ENCODE results near the gene SMTNL2. TPM values are rescaled to one million over a fixed set of nuclear protein-coding genes. Genes with fewer than 3 reads are reported as not detected.
"Not testable (repeated sequence)": the region's sequence is repeated elsewhere in the genome, so short reads cannot be mapped to it uniquely, and the experiment has no call there.

Gene SMTNL2
- total RNA-seq, 1 donor from 2014 or later: 33.4 TPM

DNA sequence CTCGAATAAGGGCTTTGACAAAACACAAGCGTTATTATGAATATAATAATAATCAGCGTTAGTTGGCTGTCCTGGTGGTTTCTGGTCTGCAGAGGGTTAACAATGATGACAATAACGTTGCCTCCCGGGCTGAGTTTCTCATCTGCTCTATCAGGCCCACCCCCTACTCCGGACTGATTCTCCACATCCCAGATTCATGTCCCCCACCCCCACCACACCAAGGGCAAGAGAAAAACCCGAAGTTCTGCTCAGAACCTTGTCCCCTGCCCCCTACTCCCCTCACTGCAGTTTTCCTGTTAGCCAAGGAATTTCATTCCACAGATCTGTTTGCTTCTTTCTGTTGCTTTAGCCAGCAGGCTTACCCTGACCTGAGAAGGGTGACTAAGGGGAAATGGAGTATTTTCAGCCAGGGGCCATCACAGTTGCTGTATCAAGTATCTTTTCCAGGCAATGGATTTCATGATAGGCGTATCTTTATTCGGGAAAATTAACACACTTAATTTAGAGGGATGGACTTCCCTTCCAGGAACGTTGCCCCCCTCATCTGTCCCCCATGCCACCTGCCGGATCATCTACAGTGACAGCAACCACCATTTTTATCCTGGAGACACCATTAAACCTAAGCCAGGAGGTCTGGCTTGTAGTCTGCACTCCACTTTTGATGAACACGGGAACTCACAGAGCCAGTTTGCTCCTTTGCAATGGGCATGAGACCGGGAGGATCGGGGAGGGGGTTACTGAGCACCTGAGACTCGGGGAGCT is 33.4 kb downstream of the SMTNL2 start:
- Histone ChIP-seq H3K4me1 (no peaks in the 10 kb centered on the region), H3K36me3 (no peaks in the 10 kb centered on the region), H3K4me3 (no peak overlapping the region), H3K9me3 (replicated peaks) (peaks cover 14% of the 10 kb centered on the region), H3K27ac (replicated peaks) (no peak overlapping the region), H3K27me3 (ENCODE audit: low read depth) (peaks cover 5% of the 10 kb centered on the region)
- TF ChIP-seq, protein P1, sequence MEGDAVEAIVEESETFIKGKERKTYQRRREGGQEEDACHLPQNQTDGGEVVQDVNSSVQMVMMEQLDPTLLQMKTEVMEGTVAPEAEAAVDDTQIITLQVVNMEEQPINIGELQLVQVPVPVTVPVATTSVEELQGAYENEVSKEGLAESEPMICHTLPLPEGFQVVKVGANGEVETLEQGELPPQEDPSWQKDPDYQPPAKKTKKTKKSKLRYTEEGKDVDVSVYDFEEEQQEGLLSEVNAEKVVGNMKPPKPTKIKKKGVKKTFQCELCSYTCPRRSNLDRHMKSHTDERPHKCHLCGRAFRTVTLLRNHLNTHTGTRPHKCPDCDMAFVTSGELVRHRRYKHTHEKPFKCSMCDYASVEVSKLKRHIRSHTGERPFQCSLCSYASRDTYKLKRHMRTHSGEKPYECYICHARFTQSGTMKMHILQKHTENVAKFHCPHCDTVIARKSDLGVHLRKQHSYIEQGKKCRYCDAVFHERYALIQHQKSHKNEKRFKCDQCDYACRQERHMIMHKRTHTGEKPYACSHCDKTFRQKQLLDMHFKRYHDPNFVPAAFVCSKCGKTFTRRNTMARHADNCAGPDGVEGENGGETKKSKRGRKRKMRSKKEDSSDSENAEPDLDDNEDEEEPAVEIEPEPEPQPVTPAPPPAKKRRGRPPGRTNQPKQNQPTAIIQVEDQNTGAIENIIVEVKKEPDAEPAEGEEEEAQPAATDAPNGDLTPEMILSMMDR (IDR thresholded peaks at IDR 0.05; ENCODE audit: borderline replicate concordance): no peak
- intact Hi-C loops (cut with micrococcal nuclease): no loop called here
- no peak for DNase-seq

DNA sequence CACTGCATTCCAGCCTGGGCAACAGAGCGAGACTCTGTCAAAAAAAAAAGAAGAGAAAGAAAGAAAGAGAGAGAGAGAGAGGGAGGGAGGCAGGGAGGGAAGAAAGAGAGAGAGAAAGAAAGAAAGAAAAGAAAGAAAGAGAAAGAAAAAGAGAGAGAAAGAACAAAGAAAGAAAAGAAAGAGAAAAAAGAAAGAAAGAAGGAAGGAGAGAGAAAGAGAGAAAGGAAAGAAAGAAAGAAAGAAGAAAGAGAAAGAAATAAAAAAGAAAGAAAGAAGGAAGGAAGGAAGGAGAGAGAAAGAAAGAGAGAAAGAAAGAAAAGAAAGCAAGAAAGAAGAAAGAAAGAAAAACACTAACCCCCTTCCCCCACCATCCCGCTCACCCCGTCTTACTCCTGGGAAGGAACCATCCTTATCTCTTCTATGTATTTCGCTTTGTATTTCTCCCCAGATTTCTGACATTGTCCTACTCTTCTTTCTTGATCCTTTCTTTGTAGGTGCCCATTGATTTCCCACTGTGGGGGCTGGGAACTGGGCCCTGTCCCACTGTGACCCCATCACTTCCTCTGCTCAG is 36.3 kb downstream of the SMTNL2 start:
- intact Hi-C loops (cut with micrococcal nuclease): no loop called here
- no peak overlapping the region for H3K4me3 ChIP-seq
- TF ChIP-seq, protein P1 (IDR thresholded peaks at IDR 0.05; ENCODE audit: borderline replicate concordance): no peak
- H3K4me1 ChIP-seq: peaks cover 11% of the 10 kb centered on the region
- H3K27me3 ChIP-seq (ENCODE audit: low read depth): peaks cover 5% of the 10 kb centered on the region
- H3K9me3 ChIP-seq (replicated peaks): peaks cover 14% of the 10 kb centered on the region
- DNase-seq: no peak
- H3K36me3 ChIP-seq: no peaks in the 10 kb centered on the region
- no peak overlapping the region for H3K27ac ChIP-seq (replicated peaks)

DNA sequence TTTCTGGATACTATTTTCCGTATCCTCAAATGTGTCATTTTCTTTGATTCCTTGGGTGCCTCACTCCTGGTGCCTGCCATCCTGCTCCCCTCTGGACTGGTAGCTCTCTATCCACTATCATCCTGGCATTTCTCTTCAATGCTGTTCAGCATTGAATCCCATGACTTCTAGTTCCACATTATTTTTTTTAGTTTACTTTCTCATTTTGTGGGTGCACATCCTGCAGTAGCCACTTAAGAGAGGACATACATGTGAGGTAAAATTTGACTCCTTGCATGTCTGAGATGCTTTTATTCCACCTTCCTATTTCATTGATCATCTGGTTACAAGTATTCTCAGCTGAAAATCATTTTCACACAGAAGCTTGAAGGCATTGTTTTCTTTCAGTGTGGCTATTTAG is 38.0 kb downstream of the SMTNL2 start:
- Histone ChIP-seq H3K4me3 (no peak overlapping the region), H3K27ac (replicated peaks) (no peak overlapping the region), H3K27me3 (ENCODE audit: low read depth) (peaks cover under 1% of the 10 kb centered on the region), H3K4me1 (peaks cover 14% of the 10 kb centered on the region), H3K9me3 (replicated peaks) (peaks cover 14% of the 10 kb centered on the region), H3K36me3 (no peaks in the 10 kb centered on the region)
- TF ChIP-seq, protein P1 (IDR thresholded peaks at IDR 0.05; ENCODE audit: borderline replicate concordance): no peak
- intact Hi-C loops (cut with micrococcal nuclease): no loop called here
- no peak for DNase-seq

DNA sequence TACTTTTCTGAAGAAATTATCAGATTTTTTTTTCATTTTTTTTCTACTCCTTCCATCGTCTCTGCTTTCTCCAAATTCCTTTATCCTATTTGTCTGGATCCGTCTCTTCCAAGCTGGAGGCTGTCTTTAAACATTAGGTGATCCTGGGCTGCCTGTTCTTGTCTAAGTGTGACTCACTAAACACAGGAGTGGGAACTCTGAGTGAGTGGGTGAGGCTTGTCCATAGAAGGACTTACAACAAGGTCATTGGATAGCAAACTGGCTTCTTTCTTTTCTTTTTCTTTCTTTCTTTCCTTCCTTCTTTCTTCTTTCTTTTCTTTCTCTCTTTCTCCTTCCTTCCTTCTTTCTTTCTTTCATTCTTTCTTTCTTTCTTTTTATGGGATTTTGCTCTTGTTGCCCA is 38.9 kb downstream of the SMTNL2 start:
- intact Hi-C loops (cut with micrococcal nuclease): no loop called here

DNA sequence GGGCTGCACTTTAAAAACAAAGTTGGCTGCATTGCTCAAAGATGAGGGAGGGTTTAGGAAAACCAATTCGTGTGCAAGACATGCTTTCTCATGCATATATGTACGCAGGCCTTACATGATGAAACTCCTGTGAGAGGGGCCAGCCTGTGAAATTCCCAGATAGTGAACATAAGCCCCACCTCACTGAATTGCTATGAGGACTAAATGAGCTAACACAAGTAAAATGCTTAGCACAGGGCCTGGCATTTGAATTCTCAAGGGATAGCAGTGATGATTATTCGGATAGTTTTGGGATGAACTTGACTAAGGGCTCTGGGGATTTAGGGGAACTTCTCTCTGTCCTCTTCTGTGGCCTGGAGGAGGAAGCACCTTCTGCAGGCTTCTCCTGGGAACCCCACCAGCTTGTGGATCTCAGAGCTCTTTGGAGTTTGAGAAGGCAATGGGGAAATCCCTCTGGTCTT is 40.2 kb downstream of the SMTNL2 start:
- H3K27ac ChIP-seq (replicated peaks); H3K4me3 ChIP-seq; intact Hi-C loops (cut with micrococcal nuclease); DNase-seq; H3K27me3 ChIP-seq (ENCODE audit: low read depth); H3K36me3 ChIP-seq: not testable (repeated sequence)
- Histone ChIP-seq H3K4me1 (peaks cover 14% of the 10 kb centered on the region), H3K9me3 (replicated peaks) (peaks cover 14% of the 10 kb centered on the region)

More for the DNA sequence above, 38.9 kb downstream of the SMTNL2 start:
- Histone ChIP-seq H3K27ac (replicated peaks) (no peak overlapping the region), H3K9me3 (replicated peaks) (peaks cover 14% of the 10 kb centered on the region), H3K4me3 (no peak overlapping the region), H3K36me3 (no peaks in the 10 kb centered on the region), H3K4me1 (peaks cover 14% of the 10 kb centered on the region), H3K27me3 (ENCODE audit: low read depth) (no peaks in the 10 kb centered on the region)
- TF ChIP-seq, protein P1 (IDR thresholded peaks at IDR 0.05; ENCODE audit: borderline replicate concordance): no peak
- DNase-seq: no peak

DNA sequence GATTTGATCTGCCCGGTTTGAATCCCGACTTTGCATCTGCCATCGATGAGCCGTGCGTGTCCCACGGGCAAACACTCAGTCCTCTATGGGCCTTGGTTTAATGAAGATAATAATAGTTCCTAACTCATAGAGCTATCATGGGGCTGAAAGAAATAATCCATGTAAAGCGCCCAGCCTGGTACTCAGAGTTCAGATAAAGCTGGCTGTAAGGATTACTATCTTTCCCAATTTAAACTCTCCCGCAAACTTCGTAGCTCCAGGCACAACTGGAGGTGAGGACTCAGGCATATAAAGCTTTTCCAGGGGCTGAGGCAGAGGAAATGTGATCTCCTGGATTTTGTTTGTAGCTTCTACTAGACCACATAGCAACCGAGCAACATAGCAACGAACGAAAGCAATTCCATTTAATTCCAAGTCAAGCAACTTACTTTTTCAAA is 40.9 kb downstream of the SMTNL2 start:
- H3K4me1 ChIP-seq: peaks cover 14% of the 10 kb centered on the region
- no peak overlapping the region for H3K4me3 ChIP-seq
- no peaks in the 10 kb centered on the region for H3K36me3 ChIP-seq
- peaks cover 14% of the 10 kb centered on the region for H3K9me3 ChIP-seq (replicated peaks)
- H3K27me3 ChIP-seq (ENCODE audit: low read depth): no peaks in the 10 kb centered on the region
- TF ChIP-seq, protein P1 (IDR thresholded peaks at IDR 0.05; ENCODE audit: borderline replicate concordance): no peak
- no peak overlapping the region for H3K27ac ChIP-seq (replicated peaks)
- intact Hi-C loops (cut with micrococcal nuclease): loop anchor here (5.0 kb wide), 1 partner anchor 58 kb away; no protein-coding TSS in a partner anchor
- DNase-seq: no peak
